ENCODE results near the gene USH1C.

USH1C gene

DNA sequence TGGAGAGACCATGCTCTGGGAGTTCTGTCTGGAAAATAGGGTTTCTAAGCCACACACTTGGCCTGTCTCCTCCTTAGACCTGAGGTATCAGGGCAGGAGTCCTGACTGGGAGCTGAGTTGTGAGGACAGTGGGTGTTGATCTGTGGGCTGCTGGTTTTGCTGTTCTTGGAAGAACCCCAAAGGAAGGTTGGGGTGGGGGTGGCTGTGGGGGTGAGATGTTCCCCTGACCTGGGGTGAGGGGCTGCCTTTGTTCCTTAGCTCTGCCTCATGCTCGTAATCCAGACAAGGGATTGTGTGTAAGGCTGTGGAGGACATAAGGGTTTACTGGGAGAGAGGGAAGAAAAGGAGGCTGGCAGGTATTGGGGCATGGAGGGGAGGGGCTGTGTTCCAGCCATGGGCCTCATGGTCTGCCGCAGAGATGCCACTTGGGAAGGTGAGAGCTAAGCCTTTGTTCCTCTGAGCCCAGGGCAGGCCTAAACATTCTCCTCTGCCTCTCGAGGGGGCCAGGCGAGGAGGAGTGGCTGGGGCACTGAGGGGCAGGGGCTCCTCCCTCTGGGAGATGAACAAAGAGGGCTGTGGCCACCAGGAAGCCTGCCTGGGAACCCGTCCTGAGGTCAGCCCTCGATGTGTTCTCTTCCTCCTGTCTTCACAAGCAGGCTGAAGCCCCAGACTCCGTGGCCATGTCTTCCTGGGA is 7.3 kb upstream of the USH1C start:
- no peaks in the 10 kb centered on the region for H3K4me1 ChIP-seq (ENCODE audit: insufficient read depth, poor library complexity, severe bottlenecking)
- ATAC-seq (ENCODE audit: low read depth) (no peak), DNase-seq (ENCODE audit: low spot score) (peak; percentile 47)
- H3K36me3 ChIP-seq (ENCODE audit: low read depth): no peaks in the 10 kb centered on the region
- TF ChIP-seq, protein P1, sequence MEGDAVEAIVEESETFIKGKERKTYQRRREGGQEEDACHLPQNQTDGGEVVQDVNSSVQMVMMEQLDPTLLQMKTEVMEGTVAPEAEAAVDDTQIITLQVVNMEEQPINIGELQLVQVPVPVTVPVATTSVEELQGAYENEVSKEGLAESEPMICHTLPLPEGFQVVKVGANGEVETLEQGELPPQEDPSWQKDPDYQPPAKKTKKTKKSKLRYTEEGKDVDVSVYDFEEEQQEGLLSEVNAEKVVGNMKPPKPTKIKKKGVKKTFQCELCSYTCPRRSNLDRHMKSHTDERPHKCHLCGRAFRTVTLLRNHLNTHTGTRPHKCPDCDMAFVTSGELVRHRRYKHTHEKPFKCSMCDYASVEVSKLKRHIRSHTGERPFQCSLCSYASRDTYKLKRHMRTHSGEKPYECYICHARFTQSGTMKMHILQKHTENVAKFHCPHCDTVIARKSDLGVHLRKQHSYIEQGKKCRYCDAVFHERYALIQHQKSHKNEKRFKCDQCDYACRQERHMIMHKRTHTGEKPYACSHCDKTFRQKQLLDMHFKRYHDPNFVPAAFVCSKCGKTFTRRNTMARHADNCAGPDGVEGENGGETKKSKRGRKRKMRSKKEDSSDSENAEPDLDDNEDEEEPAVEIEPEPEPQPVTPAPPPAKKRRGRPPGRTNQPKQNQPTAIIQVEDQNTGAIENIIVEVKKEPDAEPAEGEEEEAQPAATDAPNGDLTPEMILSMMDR (IDR thresholded peaks at IDR 0.05; ENCODE audit: poor library complexity, severe bottlenecking): no peak
- H3K9me3 ChIP-seq (ENCODE audit: severe bottlenecking): no peaks in the 10 kb centered on the region
- no peaks in the 10 kb centered on the region for H3K27me3 ChIP-seq (ENCODE audit: insufficient read depth, poor library complexity, severe bottlenecking)
- no peak overlapping the region for H3K4me3 ChIP-seq (ENCODE audit: severe bottlenecking)
- no peak overlapping the region for H3K27ac ChIP-seq (ENCODE audit: poor library complexity, severe bottlenecking)

DNA sequence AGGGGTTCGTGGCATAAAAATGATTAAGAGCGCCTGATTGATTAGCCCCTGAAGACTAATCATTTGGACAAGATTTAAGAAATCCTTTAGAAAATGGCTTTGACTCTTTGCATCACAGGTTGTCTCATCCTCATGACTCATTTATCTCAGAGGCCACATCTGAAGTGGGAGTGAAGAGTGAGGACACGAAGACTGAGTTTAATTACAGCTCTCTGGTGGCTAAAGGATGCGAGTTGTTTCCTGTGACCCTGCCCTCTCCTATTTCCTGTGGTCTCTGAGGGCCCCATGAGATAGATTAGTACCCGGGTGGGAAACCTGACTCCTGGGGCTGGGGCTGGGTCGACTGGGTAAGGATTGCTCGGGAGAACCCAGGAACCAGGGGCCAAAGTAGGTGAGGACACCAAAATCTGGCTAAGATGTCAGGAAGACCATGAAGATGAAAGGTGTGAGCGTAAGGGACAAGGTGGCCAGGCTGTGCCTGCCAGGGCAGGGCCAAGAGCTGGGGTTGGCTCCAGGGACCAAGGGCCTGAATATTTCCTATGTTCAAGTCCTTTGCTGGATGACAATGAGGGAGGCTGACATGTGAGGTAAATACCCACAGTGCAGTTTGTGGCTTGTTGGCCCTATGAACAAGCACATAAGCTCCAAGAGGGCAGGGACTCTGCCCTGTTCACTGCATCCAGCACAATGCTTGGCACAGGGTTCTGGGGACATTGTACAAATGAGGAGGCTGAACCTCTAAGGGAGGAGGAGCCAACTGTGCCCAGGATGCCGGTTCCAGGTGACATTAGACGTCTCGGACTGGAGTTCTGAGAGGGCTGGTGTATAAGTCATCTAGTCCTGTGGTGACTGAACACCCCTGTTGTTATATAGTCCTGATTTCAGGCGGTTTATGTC is 6.5 kb upstream of the USH1C start:
- Histone ChIP-seq H3K4me3 (ENCODE audit: severe bottlenecking) (no peak overlapping the region), H3K27me3 (ENCODE audit: insufficient read depth, poor library complexity, severe bottlenecking) (no peaks in the 10 kb centered on the region), H3K36me3 (ENCODE audit: low read depth) (no peaks in the 10 kb centered on the region), H3K4me1 (ENCODE audit: insufficient read depth, poor library complexity, severe bottlenecking) (no peaks in the 10 kb centered on the region), H3K9me3 (ENCODE audit: severe bottlenecking) (no peaks in the 10 kb centered on the region), H3K27ac (ENCODE audit: poor library complexity, severe bottlenecking) (no peak overlapping the region)
- ATAC-seq (ENCODE audit: low read depth) (no peak), DNase-seq (ENCODE audit: low spot score) (peak; percentile 24)
- TF ChIP-seq, protein P1 (IDR thresholded peaks at IDR 0.05; ENCODE audit: poor library complexity, severe bottlenecking): no peak

DNA sequence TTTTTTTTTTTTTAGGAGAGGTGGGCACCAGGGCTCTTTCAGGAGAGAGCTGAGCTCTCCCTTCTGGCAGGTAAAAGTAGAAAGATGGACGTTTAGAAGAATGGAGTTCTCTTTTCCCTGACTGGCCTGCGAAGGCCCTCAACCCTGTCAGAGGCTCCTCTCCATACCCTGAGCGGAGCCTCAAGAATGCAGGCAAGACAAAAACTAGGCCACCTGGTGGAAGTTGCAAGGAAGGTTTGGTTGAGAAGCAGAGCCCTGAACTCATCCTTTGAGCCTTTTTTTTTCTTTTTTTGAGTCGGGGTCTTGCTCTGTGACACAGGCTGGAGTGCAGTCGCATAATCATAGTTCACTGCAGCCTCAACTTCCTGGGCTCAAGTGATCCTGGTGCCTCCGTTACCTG is 4.2 kb upstream of the USH1C start:
- TF ChIP-seq, protein P1 (IDR thresholded peaks at IDR 0.05; ENCODE audit: poor library complexity, severe bottlenecking): no peak
- Histone ChIP-seq H3K27ac (ENCODE audit: poor library complexity, severe bottlenecking) (no peak overlapping the region), H3K9me3 (ENCODE audit: severe bottlenecking) (no peaks in the 10 kb centered on the region), H3K27me3 (ENCODE audit: insufficient read depth, poor library complexity, severe bottlenecking) (no peaks in the 10 kb centered on the region), H3K4me1 (ENCODE audit: insufficient read depth, poor library complexity, severe bottlenecking) (no peaks in the 10 kb centered on the region), H3K36me3 (ENCODE audit: low read depth) (no peaks in the 10 kb centered on the region), H3K4me3 (ENCODE audit: severe bottlenecking) (no peak overlapping the region)
- DNase-seq (ENCODE audit: low spot score) (no peak), ATAC-seq (ENCODE audit: low read depth) (no peak)

DNA sequence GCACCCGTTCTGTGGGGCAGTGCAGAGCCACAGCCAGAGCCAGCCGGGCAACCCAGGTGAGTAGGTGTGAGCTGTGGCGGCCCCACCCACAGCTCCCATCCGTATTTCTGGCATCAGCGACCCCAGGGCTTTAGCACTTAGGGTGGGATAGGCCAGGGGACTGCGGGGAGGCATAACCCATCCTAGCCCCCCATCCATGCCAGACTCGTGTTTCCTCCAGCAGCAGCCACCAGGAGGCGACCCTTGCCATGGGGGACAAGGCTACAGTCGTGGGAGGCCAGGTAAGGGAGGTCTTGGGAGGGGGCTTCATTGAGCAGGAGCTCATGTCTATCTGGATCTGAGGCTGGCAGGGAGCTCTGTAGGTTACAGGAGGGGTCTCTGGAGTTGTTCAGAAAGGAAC is 3.7 kb upstream of the USH1C start:
- Histone ChIP-seq H3K4me1 (ENCODE audit: insufficient read depth, poor library complexity, severe bottlenecking) (no peaks in the 10 kb centered on the region), H3K4me3 (ENCODE audit: severe bottlenecking) (no peak overlapping the region), H3K27me3 (ENCODE audit: insufficient read depth, poor library complexity, severe bottlenecking) (no peaks in the 10 kb centered on the region), H3K9me3 (ENCODE audit: severe bottlenecking) (no peaks in the 10 kb centered on the region), H3K27ac (ENCODE audit: poor library complexity, severe bottlenecking) (no peak overlapping the region), H3K36me3 (ENCODE audit: low read depth) (no peaks in the 10 kb centered on the region)
- TF ChIP-seq, protein P1 (IDR thresholded peaks at IDR 0.05; ENCODE audit: poor library complexity, severe bottlenecking): no peak
- ATAC-seq (ENCODE audit: low read depth) (no peak), DNase-seq (ENCODE audit: low spot score) (no peak)
